ENCODE results near the gene OR51S1. TPM values are rescaled to one million over a fixed set of nuclear protein-coding genes. Genes with fewer than 3 reads are reported as not detected.

OR51S1 gene
- total and polyA plus RNA-seq, 10 of the 15 experiments (the other 5 are each of a cell fraction or from before 2014, with no cell fraction given): not detected

GRCh38 chr11:4839851-4840549 is 9.0 kb downstream of the OR51S1 start:
- no peaks in the 10 kb centered on the region for H3K27me3 ChIP-seq (replicated peaks in 1 of 2; ENCODE audit: control insufficient read depth in 2 of 2, insufficient read depth in 2 of 2, low read length in 1 of 2)
- DNase-seq (ENCODE audit: low read depth, low spot score) (no peak), FAIRE-seq (no peak), ATAC-seq (no peak)
- CTCF ChIA-PET: no interaction called here
- no peak overlapping the region for H3K4me3 ChIP-seq
- no peak overlapping the region for H3K4me2 ChIP-seq (ENCODE audit: control insufficient read depth, insufficient read depth)
- BruUV-seq (replicated peaks): no TSS peak
- H3K79me2 ChIP-seq (ENCODE audit: control insufficient read depth, insufficient read depth, low read length): no peaks in the 10 kb centered on the region
- H3K4me1 ChIP-seq (ENCODE audit: control insufficient read depth, insufficient read depth, low read length): no peaks in the 10 kb centered on the region
- 16% methylated on average over 2 of the region's 2 CpGs for WGBS (ENCODE audit: insufficient coverage, insufficient replicate concordance, low lambda C conversion rate, missing lambda C conversion rate)
- RAD21 ChIA-PET (ENCODE audit: unreplicated experiment): no interaction called here
- H3K36me3 ChIP-seq (ENCODE audit: control insufficient read depth in 2 of 2, insufficient read depth in 2 of 2, low read length in 1 of 2): no peaks in the 10 kb centered on the region
- no peaks in the 10 kb centered on the region for H4K20me1 ChIP-seq (ENCODE audit: control insufficient read depth, insufficient read depth)
- H2AFZ ChIP-seq (ENCODE audit: control insufficient read depth, low read depth, low read length): no peak overlapping the region
- no peak overlapping the region for H3K27ac ChIP-seq (ENCODE audit: control insufficient read depth, insufficient read depth)
- SMC1A ChIA-PET (ENCODE audit: uncharacterized antibody, unreplicated experiment): no interaction called here
- no peak overlapping the region for H3K9ac ChIP-seq (ENCODE audit: control insufficient read depth, insufficient read depth, low read length)
- H3K9me3 ChIP-seq (replicated peaks; ENCODE audit: control insufficient read depth, insufficient read depth, low read length): no peaks in the 10 kb centered on the region
- POLR2A ChIA-PET: no interaction called here
- in situ Hi-C loops (cut with MboI): no loop called here
- intact Hi-C loops (cut with micrococcal nuclease; ENCODE audit: unreplicated experiment): no loop called here
- TF ChIP-seq, protein P1, sequence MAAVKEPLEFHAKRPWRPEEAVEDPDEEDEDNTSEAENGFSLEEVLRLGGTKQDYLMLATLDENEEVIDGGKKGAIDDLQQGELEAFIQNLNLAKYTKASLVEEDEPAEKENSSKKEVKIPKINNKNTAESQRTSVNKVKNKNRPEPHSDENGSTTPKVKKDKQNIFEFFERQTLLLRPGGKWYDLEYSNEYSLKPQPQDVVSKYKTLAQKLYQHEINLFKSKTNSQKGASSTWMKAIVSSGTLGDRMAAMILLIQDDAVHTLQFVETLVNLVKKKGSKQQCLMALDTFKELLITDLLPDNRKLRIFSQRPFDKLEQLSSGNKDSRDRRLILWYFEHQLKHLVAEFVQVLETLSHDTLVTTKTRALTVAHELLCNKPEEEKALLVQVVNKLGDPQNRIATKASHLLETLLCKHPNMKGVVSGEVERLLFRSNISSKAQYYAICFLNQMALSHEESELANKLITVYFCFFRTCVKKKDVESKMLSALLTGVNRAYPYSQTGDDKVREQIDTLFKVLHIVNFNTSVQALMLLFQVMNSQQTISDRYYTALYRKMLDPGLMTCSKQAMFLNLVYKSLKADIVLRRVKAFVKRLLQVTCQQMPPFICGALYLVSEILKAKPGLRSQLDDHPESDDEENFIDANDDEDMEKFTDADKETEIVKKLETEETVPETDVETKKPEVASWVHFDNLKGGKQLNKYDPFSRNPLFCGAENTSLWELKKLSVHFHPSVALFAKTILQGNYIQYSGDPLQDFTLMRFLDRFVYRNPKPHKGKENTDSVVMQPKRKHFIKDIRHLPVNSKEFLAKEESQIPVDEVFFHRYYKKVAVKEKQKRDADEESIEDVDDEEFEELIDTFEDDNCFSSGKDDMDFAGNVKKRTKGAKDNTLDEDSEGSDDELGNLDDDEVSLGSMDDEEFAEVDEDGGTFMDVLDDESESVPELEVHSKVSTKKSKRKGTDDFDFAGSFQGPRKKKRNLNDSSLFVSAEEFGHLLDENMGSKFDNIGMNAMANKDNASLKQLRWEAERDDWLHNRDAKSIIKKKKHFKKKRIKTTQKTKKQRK (IDR thresholded peaks at IDR 0.05; ENCODE audit: low read depth, low read length): no peak
- TF ChIP-seq ELK1 (IDR thresholded peaks at IDR 0.05; ENCODE audit: low read depth, low read length) (no peak), CTCF (IDR thresholded peaks at IDR 0.05 in 2 of 3, conservative IDR thresholded peaks at IDR 0.05 in 1 of 3; ENCODE audit: control insufficient read depth in 2 of 3, extremely low read depth in 1 of 3, insufficient read depth in 1 of 3, low read depth in 3 of 3, low read length in 3 of 3) (no peak), SREBF2 (IDR thresholded peaks at IDR 0.05; ENCODE audit: low read length) (no peak), MTA3 (IDR thresholded peaks at IDR 0.05; ENCODE audit: borderline replicate concordance, low read length) (no peak), ZNF24 (IDR thresholded peaks at IDR 0.05) (no peak), EGR1 (IDR thresholded peaks at IDR 0.05; ENCODE audit: borderline replicate concordance in 1 of 2, low read depth in 2 of 2, low read length in 2 of 2) (no peak), RELA (IDR thresholded peaks at IDR 0.05; ENCODE audit: borderline replicate concordance, partially characterized antibody) (no peak), NR2F1 (conservative IDR thresholded peaks at IDR 0.05) (no peak), TBL1XR1 (IDR thresholded peaks at IDR 0.05; ENCODE audit: low read depth, low read length) (no peak)
- TF ChIP-seq, protein P2, sequence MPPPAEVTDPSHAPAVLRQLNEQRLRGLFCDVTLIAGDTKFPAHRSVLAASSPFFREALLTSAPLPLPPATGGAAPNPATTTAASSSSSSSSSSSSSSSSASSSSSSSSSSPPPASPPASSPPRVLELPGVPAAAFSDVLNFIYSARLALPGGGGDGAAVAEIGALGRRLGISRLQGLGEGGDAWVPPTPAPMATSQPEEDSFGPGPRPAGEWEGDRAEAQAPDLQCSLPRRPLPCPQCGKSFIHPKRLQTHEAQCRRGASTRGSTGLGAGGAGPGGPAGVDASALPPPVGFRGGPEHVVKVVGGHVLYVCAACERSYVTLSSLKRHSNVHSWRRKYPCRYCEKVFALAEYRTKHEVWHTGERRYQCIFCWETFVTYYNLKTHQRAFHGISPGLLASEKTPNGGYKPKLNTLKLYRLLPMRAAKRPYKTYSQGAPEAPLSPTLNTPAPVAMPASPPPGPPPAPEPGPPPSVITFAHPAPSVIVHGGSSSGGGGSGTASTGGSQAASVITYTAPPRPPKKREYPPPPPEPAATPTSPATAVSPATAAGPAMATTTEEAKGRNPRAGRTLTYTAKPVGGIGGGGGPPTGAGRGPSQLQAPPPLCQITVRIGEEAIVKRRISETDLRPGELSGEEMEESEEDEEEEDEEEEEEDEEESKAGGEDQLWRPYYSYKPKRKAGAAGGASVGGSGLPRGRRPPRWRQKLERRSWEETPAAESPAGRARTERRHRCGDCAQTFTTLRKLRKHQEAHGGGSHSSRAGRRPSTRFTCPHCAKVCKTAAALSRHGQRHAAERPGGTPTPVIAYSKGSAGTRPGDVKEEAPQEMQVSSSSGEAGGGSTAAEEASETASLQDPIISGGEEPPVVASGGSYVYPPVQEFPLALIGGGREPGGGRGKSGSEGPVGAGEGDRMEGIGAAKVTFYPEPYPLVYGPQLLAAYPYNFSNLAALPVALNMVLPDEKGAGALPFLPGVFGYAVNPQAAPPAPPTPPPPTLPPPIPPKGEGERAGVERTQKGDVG (CRISPR knock-in tag; IDR thresholded peaks at IDR 0.05): no peak
- TF ChIP-seq, protein P3, sequence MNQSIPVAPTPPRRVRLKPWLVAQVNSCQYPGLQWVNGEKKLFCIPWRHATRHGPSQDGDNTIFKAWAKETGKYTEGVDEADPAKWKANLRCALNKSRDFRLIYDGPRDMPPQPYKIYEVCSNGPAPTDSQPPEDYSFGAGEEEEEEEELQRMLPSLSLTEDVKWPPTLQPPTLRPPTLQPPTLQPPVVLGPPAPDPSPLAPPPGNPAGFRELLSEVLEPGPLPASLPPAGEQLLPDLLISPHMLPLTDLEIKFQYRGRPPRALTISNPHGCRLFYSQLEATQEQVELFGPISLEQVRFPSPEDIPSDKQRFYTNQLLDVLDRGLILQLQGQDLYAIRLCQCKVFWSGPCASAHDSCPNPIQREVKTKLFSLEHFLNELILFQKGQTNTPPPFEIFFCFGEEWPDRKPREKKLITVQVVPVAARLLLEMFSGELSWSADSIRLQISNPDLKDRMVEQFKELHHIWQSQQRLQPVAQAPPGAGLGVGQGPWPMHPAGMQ (IDR thresholded peaks at IDR 0.05; ENCODE audit: borderline replicate concordance): no peak
